ENCODE results near the gene MPND.
A peak's percentile ranks its signal among the peaks of the same experiment; 100 is the strongest.

Gene MPND

DNA sequence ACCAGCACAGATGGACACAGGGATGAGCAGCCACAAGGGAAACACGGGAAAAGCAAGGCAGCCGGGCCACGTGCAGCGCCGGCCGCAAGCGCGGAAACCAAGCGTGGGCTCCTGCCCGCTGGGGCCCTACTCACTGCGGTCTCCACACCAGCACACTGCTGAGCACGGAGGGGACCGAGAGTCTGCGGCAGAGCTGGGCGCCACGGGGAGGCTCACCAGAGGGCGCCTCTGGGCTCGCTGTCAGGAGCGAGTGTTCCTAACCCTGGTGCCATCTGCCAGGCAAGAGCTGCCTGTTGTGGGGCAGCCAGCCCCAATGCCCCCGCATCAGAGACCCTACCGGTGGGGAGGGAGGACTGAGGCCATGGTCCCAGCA, 26.5 kb downstream of the MPND start:
- no peak overlapping the region for H3K27ac ChIP-seq

DNA sequence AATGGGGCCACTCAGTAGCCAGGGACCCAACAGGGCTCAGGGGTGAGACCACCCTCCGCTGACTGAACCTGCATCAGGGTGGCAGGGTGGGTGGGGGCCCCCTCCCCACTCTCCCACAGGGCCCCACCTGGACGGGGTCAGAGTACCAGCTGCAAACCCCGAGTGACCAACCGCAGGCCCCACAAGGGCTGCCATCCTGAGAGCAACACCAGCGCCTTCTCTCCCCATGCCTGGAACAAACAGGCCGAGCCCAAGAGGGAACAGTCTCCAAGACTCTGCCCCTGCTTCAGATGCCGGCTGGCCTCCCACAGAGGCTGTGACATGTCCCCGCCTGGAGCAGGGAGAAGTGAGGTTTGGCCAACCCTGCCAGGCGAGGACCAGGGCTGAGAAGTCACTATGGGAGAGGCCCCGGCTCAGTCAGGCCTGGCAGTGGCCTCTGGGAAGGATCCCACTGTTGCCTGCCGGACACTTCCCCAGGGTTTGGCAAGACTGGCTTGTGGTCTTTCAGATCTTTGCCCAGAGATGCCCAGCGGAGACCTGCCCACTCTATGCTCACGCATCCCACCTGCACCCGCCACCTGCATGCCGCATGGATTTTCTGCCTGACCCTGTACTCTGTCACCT, 27.2 kb downstream of the MPND start:
- TF ChIP-seq, protein P1, sequence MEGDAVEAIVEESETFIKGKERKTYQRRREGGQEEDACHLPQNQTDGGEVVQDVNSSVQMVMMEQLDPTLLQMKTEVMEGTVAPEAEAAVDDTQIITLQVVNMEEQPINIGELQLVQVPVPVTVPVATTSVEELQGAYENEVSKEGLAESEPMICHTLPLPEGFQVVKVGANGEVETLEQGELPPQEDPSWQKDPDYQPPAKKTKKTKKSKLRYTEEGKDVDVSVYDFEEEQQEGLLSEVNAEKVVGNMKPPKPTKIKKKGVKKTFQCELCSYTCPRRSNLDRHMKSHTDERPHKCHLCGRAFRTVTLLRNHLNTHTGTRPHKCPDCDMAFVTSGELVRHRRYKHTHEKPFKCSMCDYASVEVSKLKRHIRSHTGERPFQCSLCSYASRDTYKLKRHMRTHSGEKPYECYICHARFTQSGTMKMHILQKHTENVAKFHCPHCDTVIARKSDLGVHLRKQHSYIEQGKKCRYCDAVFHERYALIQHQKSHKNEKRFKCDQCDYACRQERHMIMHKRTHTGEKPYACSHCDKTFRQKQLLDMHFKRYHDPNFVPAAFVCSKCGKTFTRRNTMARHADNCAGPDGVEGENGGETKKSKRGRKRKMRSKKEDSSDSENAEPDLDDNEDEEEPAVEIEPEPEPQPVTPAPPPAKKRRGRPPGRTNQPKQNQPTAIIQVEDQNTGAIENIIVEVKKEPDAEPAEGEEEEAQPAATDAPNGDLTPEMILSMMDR (IDR thresholded peaks at IDR 0.05): no peak
- no peak for TF ChIP-seq ZFX (IDR thresholded peaks at IDR 0.05; ENCODE audit: borderline replicate concordance)
- H3K27ac ChIP-seq: no peak overlapping the region

More for the DNA sequence above, 26.5 kb downstream of the MPND start:
- TF ChIP-seq ZFX (IDR thresholded peaks at IDR 0.05; ENCODE audit: borderline replicate concordance): no peak
- TF ChIP-seq, protein P1 (IDR thresholded peaks at IDR 0.05): peak; percentile 23; the same call in 1 of the 2 replicates

DNA sequence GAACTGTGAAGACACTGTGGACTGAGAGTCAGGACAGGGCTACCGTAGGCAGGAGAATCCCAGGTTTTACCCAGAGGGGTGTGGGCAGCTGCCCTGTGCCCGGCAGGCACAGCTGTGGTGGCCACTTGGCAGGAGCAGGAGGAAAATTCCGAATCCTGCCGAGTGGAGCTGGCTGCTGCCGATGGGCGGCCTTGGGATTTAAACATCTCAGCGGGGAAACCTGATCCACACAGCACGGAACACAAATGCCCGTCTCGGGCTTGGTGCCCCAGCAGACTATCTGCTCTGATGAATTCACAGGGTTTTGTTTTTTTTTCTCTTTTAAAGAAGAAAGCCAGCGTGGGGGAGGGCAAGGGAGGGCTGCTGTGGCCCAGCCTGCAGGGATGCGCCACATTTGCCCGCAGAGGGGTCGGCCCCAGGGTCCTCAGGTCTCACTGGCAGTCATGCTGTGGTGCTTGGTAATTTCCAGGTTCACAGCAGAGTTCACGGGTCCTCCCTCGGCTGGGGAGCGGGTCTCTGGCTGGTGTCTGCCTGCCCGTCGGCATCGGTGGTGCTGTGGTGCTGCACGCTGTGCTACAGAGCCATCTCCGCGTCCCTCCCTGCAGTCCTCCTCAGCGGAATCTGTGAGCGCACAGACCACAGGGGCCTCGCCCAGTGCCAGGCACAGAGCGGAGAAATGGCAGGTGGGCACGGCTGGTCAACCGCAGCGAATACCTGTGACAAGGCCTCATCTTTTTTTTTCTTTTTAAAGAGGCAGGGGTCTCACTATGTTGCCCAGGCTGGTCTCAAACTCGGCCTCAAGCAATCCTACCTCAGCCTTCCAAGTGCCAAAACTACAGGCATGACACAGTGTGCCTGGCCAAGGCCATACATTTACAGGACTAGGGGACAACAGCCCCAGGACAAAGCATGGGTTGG, 28.1 kb downstream of the MPND start:
- TF ChIP-seq, protein P1 (IDR thresholded peaks at IDR 0.05): no peak
- TF ChIP-seq ZFX (IDR thresholded peaks at IDR 0.05; ENCODE audit: borderline replicate concordance): no peak
- H3K27ac ChIP-seq: no peak overlapping the region

DNA sequence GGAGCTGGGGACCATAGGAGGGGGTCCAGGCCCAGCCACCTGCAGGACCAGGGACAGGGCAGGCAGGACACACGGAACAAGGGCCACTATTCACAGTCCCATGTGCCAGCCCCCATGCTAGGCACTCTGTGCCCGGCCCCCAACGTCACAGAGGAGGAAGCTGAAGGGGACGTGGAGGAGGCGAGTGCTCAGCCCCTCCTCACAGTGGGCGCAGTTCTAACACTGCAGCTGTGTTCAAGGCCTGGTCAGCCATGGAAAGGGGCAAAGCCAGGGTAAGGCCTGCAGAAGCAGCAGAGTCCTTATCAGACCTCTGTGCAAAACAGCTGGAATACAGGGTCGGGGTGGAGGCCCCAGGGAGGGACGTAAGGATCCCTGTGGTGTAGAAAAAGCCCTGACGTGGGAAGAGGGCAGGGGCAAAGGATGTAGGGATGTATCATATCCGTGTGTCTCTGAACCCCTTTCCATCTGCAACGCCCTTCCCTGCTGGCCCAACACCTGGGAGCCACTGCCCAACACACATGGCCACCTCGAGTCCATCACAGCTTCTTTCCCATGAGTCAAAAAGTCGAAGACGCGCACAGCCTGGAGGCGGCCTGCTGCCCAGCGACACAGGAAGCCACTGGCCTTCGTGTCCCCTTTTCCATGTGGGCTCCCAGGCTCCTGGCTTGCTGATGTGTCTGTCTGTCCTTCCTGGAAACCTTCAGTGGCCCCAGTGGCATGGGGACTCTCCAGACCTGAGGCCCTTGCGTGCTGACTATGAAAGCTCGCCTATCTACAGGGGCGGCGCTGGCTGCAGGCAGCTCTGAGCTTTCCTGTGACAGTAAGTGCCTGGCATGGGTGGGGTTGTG, 29.0 kb downstream of the MPND start:
- no peak overlapping the region for H3K27ac ChIP-seq
- TF ChIP-seq ZFX (IDR thresholded peaks at IDR 0.05; ENCODE audit: borderline replicate concordance): no peak
- TF ChIP-seq, protein P1 (IDR thresholded peaks at IDR 0.05): no peak

DNA sequence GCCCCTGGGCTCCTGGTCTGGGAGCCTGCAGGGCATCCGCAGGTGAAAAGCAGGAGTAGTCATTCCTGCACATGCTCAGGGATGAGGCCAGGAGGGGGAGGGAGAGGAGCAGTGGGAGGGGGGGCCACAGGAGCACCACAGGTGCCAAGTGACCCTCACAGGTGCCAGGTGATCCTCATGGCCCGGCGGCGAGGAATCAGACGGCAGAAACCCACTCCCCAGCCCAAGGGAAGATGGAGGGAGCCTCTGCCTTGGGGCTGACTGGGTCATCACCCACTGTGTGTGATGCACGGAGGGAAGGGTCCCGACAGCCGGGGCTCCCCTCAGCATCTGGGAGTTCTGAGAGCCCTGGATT, 29.6 kb downstream of the MPND start:
- TF ChIP-seq, protein P1 (IDR thresholded peaks at IDR 0.05): no peak
- no peak for TF ChIP-seq ZFX (IDR thresholded peaks at IDR 0.05; ENCODE audit: borderline replicate concordance)

DNA sequence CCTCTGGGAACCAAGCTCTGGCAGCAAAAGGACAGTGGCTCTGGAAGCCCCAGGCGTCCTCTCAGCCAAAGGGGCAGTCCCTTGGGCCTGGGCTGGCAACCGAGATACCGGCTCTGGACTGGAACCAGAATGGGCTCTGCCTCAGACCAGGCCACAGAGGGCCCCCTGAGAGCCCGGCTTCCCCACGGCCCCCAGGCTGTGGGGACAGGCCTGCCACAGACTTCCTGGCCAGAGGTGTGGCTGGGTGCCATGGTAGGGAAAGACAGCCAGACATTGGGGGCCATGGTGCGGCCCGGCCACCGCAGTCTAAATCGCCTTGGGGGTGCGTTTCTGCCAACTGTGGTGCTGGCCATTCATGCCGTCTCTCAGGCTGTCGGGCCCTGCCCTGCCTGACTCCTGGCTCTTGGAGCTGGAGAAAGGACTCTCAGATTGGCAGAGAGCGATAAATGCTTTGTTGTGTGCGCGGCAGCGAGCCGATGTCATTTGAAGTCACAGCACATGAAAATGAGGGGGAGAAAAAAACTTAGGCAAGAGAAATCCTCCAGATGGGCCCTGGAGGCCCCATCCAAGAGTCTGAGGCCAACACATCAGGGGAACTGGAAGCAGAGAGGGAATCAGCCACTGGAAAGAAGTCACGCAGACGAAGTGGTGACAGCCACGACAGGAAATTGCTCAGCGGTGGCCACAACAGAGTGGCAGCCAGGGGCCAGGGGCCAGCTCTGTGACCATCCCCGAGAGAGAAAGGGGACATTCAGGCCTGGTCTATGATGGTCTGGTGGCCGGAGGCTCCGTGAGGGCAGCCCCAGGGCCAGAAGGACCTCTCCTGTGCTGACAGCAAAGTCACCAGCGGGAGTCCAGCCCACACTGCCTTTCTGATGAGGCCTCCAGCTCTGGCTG, 30.5 kb downstream of the MPND start:
- no peak for TF ChIP-seq ZFX (IDR thresholded peaks at IDR 0.05; ENCODE audit: borderline replicate concordance)
- TF ChIP-seq, protein P1 (IDR thresholded peaks at IDR 0.05): no peak
- H3K27ac ChIP-seq: no peak overlapping the region

More for the DNA sequence above, 29.6 kb downstream of the MPND start:
- no peak overlapping the region for H3K27ac ChIP-seq

Measured in 22Rv1 (cell line).